HS-27A (cell line): ENCODE measurements around the gene NUDT19.
"Not testable (repeated sequence)": the region's sequence is repeated elsewhere in the genome, so short reads cannot be mapped to it uniquely, and the experiment has no call there.

ENCODE experiments used
- DNase-seq: peaks from one replicate; pipeline ENCODE4 v3.0.0-alpha.2; 2012; ENCODE audit warnings: low read depth, missing footprints

NUDT19 gene

GRCh38 chr19:32691291-32691951 lies at the start of gene NUDT19:
TSS of gene NUDT19 (plus strand) at chr19:32691821. CDS start at chr19:32691961, 140 bp downstream.
- peak; percentile 88 for DNase-seq

- no peak for DNase-seq
Observed at GRCh38 chr19:32642771-32643170, 48.9 kb upstream of the NUDT19 start.

- DNase-seq = no peak
Observed at GRCh38 chr19:32646556-32646955, 45.1 kb upstream of the NUDT19 start.

- DNase-seq = no peak
Observed at GRCh38 chr19:32647361-32647760, 44.3 kb upstream of the NUDT19 start.

GRCh38 chr19:32649751-32650150 lies 41.9 kb upstream of the NUDT19 start:
- no peak for DNase-seq

GRCh38 chr19:32650671-32651070 lies 41.0 kb upstream of the NUDT19 start:
- no peak for DNase-seq

- no peak for DNase-seq
Observed at GRCh38 chr19:32651729-32652140, 39.9 kb upstream of the NUDT19 start.

- DNase-seq = not testable (repeated sequence)
Observed at GRCh38 chr19:32652331-32652730, 39.3 kb upstream of the NUDT19 start.

- DNase-seq = no peak
Observed at GRCh38 chr19:32652894-32653598, 38.6 kb upstream of the NUDT19 start.

- no peak for DNase-seq
Observed at GRCh38 chr19:32653599-32653915, 38.1 kb upstream of the NUDT19 start.

- not testable (repeated sequence) for DNase-seq
Observed at GRCh38 chr19:32656379-32656778, 35.2 kb upstream of the NUDT19 start.

- DNase-seq = no peak
Observed at GRCh38 chr19:32658075-32658474, 33.5 kb upstream of the NUDT19 start.

- no peak for DNase-seq
Observed at GRCh38 chr19:32658527-32658926, 33.1 kb upstream of the NUDT19 start.

- DNase-seq = no peak
Observed at GRCh38 chr19:32661318-32661717, 30.3 kb upstream of the NUDT19 start.

GRCh38 chr19:32662186-32662585 lies 29.4 kb upstream of the NUDT19 start:
- DNase-seq = no peak

- no peak for DNase-seq
Observed at GRCh38 chr19:32666084-32666483, 25.5 kb upstream of the NUDT19 start.

- no peak for DNase-seq
Observed at GRCh38 chr19:32669310-32669709, 22.3 kb upstream of the NUDT19 start.

- no peak for DNase-seq
Observed at GRCh38 chr19:32671883-32672593, 19.6 kb upstream of the NUDT19 start.

GRCh38 chr19:32672841-32673240 lies 18.8 kb upstream of the NUDT19 start:
- no peak for DNase-seq

GRCh38 chr19:32673573-32673972 lies 18.0 kb upstream of the NUDT19 start:
- no peak for DNase-seq

- DNase-seq = no peak
Observed at GRCh38 chr19:32674153-32674930, 17.3 kb upstream of the NUDT19 start.

- peak; percentile 100 for DNase-seq
Observed at GRCh38 chr19:32674931-32675719, 16.5 kb upstream of the NUDT19 start, which contains the start of gene ANKRD27. TSS of gene ANKRD27 (minus strand) at chr19:32675180. CDS start at chr19:32659015, 16,165 bp downstream.
